HG03103 (cell line): Measurements from ENCODE around the gene TFCP2L1.
"Not testable (repeated sequence)": the region's sequence is repeated elsewhere in the genome, so short reads cannot be mapped to it uniquely, and the experiment has no call there.

ENCODE experiments used
- ATAC-seq: cut with Tn5 transposase; IDR thresholded peaks from one replicate; pipeline ENCODE4 v1.9.1; 2021; ENCODE audit warnings: low read depth; ENCODE audit not compliant: unreplicated experiment

The TFCP2L1 gene

DNA sequence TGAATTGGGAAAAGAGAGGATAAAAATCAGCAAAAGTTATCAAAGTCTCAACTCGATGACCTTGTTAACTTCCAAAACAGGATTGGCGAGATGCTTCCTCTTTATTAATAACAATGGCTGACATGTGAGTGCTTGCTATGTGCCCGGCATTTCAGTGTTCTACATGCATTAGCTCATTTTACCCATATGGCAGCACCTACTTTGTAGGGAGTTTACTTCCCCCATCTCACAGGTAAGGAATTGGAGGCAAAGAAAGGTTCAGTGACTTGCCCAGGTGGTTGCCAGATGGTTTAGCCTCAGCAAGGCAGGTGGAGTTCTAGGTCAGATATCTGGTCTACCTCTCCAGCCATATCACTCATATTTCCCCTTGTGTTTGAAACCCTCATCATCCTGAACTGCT is 12.4 kb downstream of the TFCP2L1 start:
- ATAC-seq: no peak

DNA sequence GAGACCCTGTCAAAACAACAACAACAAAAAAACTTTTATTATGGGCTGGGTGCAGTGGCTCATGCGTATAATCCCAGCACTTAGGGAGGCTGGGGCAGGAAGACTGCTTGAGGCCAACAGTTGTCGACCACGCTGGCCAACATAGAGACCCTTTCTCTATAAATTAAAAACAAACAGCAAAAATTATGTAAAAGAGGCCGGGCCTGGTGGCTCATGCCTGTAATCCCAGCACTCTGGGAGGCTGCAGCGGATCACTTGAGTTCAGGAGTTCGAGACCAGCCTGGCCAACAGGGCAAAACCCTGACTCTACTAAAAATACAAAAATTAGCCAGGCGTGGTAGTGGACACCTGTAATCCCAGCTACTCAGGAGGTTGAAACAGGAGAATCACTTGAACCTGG is 15.6 kb downstream of the TFCP2L1 start:
- not testable (repeated sequence) for ATAC-seq

DNA sequence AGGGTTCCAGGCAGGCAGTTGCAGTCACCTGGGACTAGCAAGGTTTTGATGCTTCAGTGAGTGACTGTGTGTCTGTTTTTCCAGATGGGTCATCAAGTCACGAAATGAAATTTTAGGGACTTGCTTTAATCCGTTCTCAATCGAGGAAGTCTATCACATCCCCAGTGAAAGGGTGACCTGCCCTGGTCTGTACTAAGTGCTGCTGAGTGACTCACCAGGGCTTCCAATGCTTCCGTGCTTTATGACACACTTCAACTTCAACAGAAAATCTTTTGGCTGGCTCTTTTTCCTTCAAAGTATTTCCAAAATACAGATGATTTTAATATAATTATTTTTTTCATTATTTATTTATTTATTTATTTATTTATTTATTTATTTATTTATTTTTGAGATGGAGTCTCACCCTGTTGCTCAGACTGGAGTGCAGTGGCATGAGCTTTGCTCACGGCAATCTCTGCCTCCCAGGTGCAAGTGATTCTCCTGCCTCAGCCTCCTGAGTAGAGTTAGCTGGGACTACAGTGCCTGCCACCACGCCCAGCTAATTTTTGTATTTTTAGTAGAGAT is 18.4 kb downstream of the TFCP2L1 start:
- no peak for ATAC-seq

DNA sequence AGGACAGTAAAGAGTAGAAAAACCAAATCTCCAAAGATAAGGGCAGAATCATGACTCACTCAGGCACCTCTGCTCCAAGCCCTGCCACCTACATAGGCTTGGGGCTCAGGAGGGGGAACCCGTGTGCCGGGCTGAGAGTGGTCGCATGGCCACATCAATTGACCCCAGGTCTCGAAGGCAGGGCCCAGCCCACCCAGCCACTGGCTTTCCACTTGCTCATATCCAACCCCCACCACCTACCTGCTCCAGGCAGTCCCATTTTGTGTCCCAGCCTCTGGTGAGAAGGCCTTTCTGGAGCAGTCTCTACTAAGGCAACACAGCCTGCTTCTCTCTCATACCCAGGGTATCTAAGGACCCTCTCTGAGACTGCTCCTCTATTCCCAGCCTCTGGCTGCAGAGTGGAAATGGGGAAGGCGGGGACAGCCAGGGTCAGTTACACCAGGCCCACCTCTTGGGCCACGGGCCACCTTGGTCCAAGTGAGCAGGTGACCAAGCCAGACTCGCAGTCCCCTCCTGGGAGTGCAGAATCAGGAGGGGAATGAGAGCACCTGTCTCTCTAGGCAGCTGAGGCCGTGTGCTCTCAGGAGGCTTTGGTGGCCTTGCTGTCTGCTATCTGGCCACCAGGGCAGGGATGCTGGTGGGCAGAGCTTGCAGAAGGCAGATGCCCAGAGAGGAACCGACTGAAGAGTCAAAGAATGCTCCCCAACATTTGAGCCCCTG is 20.8 kb downstream of the TFCP2L1 start:
- no peak for ATAC-seq

DNA sequence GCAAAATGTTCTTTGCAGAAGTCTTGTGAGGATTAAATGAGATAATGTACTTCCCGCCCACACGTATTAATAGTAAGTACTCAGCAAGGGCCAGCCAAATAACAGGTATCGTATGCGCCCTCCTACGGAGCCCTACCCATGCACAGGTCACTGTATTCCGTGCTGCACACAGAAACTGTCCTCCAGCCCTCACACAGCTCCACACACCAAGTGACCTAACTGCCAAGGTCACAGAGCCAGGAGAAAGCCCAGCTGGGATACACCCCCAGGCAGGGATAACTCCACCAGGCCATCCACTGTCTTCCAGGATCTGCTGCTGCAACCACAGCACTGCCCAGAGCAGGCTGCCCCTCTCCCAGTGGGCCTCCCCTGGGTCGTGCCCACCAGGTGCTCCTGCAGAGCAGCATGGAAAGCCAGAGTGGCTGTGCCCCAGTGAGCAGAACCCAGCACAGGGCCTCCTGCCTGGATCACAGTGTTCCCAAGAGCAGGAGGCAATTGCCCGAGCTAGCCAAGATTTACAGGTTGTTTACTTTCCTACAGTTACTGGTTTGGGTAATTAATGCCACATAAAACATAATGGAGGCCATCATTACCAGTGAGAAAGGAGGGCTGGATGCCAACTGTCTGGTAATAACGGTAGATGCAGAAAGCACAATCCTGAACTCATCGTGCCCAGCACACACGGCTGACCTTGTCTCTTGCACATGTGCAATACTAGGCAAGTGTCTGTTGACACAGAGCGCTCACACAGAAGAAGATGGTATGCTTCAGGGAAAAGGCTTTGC is 24.4 kb downstream of the TFCP2L1 start:
- ATAC-seq: no peak

DNA sequence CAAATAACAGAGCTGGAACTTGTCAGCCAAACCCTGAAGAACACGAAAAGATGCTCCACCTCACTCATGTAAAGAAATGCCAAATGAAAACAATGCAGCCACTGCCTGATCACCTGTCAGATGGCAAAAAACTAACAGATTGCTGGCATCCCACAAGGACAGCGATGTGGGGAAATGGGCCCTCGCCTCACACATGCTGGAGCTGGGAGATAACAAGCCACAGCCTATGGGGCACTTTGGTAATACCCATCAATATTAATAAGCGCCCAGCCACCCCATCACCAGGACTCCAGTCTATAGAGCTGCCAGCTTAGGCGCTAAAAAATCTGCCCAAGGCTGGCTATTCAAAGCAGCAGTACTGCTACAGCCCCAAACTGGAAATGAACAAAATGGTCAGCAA is 27.0 kb downstream of the TFCP2L1 start:
- ATAC-seq: no peak

DNA sequence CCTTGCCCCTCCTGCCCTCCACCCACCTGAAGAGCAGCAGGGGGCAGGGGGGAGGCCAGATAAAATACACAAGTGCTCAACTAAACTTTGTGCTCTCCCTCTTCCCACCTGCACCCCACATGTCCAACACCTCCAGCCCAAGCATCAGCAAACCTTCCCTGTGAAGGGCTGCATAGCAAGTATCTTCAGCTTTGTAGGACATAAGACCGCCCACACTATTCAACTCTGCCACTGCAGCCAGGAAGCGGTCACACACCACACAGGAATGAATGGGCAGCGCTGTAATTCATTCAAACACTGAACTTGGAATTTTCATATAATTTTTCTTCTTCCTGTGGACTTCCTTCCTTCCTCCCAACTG is 27.5 kb downstream of the TFCP2L1 start:
- no peak for ATAC-seq

DNA sequence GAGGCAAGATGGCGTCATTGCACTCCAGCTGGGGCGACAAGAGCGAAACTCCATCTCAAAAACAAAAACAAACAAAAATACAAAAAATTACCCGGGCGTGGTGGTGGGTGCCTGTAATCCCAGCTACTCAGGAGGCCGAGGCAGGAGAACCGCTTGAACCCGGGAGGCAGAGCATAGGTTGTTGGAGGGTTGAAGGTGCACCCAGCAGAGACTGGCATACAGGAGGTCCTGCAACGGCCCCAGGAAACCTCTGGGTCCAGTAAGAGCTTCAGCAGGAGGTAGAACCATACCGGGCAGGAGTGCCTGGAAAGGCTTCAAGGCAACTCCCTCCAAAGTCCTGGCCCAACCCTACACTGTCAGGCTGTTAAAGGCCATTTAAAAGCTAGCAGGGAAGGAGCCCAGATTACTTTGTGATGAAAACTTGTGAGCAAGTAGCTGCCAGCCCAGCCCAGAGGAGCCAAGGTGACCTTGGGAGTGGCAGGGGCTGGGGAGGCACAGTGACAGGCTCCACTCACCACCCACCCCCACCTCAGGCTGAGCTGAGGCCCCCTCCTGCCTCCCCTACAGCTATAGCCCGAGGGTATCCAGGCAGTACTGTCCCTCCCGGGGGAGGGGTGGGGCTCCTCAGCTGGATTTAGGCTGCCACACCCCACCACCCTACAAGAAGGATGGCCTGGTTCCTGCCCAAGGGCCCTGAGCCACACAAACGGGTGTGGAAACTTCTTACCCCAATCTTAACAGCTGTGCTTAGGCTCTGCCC is 28.1 kb downstream of the TFCP2L1 start:
- ATAC-seq: no peak

DNA sequence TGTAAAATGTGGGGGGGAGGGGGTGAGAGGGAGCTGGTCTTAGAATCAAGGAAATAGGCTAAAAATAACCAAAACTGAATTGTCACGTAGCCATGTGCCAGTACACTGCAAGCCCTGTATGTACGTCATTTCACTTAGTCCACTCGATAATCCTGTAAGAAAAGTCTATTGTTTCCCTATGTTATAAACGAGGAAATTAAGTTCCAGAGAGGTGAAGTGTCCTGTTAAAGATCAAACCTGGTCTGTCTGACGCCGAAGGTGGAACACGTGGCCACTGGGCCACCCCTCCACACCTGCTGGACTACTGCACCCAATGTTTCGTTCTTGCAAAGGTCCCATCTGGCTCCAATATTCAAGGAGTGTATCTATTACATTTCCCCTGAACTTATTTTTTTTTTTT is 29.6 kb downstream of the TFCP2L1 start:
- ATAC-seq: no peak

DNA sequence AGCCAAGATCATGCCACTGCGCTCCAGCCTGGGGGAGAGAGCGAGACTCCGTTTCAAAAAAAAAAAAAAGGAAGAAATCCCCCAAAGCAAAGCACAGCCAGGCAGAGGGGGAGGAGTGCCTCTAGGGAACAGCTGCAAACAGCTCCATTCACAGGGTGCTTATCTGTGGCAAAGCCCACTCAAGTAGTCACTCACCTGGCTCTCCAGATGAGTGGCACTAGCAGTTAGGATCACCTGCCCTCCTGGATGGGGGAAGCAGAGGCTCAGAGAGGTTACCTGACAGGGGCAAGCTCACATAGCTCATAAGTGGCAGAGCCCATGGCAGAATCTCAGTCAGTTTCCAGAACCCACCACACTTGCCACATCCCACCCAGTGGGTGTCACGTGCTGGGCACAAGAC is 30.3 kb downstream of the TFCP2L1 start:
- no peak for ATAC-seq

DNA sequence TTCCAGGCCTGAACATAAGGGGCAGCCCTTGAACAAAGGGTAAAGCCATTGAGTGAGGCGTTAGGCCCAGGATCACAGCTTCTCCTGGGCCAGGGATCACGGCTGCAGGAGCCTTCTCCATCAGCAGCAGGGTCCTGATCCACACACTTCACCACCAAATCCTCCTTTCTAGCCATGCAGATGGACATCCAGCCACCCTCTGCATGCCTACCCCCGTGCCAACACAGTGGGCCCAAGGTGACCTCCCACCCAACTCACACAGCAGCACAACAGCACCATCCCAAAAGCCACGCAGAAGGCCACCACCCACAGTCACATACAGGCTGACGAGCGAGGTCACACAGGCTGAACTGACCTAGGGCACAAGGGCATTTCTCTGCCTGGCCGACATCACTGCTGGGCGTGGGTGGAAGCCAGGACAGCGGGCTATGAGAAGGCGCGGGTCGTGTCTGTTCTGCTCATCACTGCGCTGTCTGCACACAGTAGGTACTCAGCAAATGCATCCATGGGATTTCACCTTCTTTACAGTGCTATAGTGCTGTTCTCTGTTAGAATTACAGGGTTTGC is 31.2 kb downstream of the TFCP2L1 start:
- ATAC-seq: no peak

DNA sequence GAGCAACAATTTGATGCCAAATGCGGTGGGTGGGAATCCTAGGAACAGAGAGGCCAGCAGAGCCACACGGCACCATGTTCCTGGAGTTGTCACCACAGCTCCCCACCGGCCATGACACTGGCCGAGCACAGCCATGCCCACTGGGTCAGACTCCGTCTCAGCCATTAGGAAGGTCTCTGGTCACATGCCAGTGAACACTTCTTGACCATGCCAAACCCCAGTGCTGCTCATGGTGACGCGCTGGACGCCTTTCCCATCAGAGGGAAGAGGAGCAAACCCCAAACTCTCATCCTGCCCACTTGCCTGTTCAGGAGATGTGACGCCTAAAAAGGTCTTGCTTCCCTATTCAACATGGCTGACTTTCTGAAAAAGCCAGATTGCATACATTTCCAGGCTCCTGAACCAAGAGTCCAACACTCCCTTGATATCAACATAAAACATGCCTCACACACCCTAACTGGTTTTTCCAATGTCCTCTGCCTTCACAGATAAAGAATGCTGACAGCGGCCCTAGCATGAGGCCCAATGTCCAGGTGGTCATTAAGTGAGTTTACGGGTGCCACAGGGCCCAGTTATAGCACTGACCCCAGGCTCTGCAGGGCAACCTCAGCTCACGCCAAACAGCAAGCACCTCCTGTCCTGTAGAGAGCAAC is 31.9 kb downstream of the TFCP2L1 start:
- no peak for ATAC-seq

DNA sequence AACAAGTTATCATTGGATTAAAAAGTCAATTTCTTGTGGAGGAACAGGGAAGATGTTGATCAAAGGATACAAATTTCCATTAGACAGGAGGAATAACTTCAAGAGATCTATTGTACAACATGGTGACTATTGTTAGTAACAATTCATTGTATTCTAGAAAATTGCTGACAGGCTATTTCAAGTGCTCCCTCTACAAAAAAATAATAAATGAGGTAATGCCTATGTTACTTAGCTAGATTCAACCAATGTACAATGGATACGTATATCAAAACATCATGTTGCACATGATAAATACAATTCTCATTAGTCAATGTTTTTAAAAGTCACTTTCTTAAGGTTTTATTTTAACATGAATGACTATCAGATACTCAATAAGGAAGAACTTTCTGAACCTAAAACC is 33.5 kb downstream of the TFCP2L1 start:
- no peak for ATAC-seq

DNA sequence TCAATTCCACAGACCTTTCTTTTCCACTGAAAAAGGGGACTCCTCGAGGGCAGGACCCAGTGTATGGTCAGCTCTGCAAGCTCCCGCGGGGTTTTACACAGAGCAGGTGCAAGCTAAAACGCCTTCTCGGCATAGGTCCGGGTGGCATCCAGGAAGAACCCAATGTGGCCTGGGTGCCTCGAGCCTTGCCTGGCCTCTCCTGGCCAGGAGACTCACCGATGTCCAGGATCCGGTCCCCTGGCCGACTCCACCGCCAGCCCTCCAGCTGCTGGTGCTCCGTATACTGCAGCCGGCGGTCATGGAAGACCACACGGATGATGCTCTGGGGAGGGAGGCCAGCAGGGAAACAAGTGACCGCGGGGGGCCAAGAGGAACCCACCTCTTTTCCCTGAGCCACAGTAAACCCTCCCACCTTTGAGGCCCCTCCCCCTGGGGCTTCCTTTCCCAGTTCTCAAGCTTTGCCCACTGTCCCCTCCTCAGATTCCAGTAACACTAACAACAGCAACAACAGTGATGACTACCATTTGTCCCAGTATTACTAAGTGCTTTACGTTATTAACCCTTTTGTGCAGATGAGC is 36.1 kb downstream of the TFCP2L1 start:
- ATAC-seq: no peak

DNA sequence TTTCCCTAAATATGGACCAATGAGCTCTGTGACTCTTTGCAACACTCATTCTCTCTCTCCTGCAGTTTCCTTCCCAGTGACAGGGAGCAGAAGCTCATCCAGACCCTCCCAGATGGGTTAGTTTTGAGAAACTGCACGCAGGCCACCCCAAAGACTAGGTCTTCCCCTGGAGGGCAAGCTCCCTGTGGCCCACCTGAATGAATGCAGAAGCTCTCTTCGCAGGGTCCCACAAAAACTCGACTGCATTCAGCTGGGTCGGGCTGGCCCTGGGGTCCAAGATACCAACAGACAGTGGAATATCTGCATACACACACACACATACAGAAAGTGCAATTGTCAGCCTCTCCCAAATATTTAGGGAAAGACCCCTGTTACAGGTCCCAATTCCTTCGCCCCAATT is 37.0 kb downstream of the TFCP2L1 start:
- no peak for ATAC-seq

DNA sequence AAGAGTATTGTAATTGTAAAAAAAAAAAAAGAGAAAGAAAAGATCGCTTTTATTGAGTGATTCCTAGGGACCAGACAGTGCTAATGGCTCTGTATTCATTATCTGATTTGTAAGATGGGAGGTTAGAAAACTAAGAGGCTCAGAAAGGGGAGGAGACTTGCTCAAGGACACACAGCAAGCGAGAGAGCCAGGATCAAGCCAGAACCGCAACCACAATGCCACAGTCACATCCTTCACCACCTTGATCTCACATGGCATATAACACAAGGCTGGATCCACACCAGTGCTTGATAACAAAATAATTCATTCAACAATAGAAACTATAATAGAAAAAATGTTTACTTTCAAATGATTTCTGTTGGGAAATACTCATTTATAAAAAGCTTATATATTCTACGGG is 37.5 kb downstream of the TFCP2L1 start:
- no peak for ATAC-seq

DNA sequence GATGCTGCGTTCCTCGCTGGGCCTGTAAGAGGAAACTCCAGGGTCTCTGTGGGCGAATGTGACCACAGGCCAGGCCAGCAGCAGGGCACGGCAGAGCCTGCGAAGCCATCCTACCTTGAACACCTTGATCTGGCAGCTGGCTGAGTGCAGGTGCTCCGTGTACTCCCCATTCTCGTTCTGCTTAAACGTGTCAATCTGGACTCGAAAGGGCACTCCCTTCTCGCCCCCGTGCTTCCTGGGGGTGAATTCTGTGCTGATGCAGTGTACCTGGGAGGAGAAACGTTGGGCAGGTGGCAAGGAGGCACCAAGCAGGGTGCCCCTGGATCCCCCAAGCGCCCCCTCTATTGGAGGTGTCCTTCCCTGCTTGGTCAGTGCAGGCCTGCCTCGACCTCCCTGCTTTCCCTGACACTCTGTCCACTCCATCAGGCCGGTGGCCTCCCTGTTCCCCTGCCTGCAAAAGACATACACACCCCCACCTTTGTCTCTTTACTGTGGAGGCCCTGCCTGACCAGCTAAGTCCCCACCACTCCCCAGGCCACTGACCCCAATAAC is 38.2 kb downstream of the TFCP2L1 start:
- no peak for ATAC-seq

DNA sequence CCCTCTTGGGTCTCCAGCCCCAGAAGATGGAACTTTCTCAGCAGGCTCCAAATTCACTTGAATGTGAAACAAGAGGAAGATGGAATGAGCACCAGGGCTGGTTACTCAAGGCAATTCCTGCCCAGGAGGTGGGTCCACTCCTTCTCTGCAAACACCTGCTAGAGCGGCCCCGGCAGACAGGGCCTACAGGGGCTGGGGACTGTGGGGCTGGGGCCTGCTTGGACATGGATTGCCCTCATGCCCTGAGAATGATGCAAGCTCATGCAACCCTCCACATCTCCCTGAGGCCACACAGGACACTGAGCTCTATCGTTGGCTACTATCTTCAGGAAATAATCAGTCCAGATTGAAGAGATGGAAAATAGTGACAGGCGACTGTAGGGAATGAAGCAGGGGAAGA is 39.1 kb downstream of the TFCP2L1 start:
- ATAC-seq: no peak

DNA sequence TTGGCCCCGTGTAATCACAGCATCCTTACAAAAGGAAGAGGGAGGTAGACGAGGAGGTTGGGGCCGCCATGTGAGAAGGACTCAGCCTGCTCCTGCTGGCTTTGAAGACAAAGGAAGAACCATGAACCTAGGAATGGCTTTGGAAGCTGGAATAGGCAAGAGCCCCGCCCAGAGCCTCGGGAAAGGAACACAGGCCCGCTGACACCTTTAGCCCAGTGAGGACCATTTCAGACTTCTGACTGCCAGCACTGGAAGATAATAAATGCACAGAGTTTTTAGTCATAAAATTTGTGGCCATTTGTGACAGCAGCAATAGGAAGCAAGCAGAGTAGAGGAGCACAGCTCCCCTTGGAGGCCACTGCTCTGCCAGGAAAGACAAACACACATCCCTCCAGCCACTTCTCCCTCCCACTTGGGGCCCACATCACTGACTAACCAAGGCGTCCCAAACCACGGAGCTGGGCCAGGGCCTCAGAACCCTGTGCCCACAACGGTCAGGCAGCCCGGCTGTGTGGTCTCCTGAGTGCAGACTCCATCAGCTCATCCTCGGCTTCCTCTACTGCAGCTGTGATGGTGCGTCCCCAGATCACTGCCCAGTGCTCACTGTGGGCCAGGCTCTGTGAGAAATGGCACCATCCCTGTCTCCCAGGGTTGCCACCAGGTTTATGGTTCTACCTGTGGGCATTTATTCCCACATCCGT is 39.7 kb downstream of the TFCP2L1 start:
- ATAC-seq: no peak
